Measurements from ENCODE around the gene LUZP2. TPM values are rescaled to one million over a fixed set of nuclear protein-coding genes. Genes with fewer than 3 reads are reported as not detected.

Gene LUZP2
- total RNA-seq, 2 donors from 2014 or later: 0.28 to 1.0 TPM

DNA sequence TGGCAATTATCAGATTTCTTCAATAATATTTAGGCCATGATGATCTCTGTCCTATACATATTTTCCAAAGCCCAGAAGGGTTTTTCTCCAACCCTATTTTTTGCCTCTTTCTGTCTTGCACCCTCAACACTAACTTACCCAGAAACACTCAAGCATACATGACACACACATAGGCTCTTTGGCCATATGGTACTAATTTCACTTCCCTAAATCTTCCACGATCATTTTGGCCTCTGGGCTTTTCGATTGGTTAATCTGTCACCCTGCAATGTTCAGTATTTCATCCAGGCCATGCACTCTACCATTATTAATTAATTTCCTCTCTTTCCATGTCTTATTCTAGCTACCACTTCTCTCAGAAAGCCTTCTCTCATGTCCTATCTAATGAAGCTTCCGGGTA is 59.8 kb downstream of the LUZP2 start:
- no peak for DNase-seq (ENCODE audit: low spot score)
- intact Hi-C loops (cut with DNase I): no loop called here

DNA sequence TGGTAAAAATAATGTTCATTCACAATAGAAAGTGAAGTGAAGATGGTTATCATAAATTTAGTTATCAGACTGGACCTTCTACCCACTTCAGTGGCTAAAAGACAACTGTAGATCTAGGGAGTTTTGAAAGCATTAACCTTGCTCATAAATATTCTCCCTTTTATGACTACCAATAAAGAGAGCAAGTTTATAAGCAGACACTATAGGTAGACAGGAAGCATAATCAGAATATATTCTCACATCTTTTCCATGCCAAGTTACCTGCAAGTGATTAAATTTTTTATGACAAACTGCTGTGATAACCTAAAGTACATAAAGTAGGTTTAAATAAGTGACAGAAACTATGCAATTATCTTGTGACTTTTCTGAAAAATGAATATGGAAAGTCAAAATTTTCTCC is 62.5 kb downstream of the LUZP2 start:
- intact Hi-C loops (cut with DNase I): no loop called here
- DNase-seq (ENCODE audit: low spot score): no peak

DNA sequence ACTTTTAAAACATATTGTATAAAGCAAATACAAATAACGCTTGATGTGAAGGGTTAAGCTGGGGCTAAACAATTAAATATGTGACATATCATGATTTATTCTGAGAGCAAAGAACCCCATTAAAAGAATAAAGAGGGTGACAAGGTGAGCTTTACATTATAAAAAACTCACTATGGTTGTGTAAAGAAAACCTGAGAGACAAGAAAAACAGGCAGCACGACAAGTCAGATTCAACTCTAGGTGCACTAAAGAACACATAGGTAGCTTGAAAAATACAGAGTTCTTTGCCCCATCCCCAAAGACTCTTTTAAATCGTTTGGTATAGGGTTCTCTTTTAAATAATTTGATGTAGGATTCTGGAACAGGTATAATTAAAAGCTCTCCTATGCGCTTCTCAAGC is 63.5 kb downstream of the LUZP2 start:
- intact Hi-C loops (cut with DNase I): no loop called here
- DNase-seq (ENCODE audit: low spot score): no peak

DNA sequence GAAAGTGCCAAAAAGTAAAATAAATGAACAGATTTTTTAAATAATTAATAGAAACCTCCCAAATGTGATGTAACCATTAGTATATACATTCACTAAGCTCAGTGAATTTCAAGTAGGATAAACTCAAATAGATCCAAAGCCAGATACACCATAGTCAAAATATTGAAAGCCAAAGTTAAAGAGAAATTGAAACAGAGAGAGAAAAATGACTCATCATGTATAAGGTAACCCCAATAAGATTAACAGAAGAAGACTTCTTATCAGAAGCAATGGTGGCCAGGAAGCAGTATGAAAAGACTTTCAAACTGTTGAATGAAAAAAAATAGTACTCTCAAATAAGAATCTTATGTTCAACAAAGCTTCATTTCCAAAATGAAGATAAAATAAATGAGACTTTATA is 70.5 kb downstream of the LUZP2 start:
- intact Hi-C loops (cut with DNase I): no loop called here
- DNase-seq (ENCODE audit: low spot score): no peak

- intact Hi-C loops (cut with DNase I): no loop called here
- DNase-seq (ENCODE audit: low spot score): no peak
Measured at GRCh38 chr11:24572376-24572775, 75.5 kb downstream of the LUZP2 start.

DNA sequence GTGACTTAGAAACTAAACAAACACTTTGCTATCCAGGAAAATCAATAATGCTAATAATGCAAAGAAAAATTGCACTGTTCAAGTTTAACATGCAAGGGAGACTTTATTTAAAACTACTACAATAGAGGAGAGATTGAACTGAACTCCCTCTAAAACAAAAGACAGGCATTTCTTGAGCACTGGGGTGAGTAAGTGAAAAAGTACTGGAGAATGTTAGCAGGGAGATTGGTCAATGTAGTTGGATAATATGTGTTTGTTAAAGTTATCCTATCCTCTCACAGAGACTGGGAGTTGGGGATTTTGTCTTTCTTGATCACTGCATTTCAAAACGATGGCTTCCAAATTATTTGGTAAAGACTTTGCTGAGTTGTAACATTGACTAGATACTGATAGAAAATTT is 77.6 kb downstream of the LUZP2 start:
- intact Hi-C loops (cut with DNase I): no loop called here
- DNase-seq (ENCODE audit: low spot score): no peak

DNA sequence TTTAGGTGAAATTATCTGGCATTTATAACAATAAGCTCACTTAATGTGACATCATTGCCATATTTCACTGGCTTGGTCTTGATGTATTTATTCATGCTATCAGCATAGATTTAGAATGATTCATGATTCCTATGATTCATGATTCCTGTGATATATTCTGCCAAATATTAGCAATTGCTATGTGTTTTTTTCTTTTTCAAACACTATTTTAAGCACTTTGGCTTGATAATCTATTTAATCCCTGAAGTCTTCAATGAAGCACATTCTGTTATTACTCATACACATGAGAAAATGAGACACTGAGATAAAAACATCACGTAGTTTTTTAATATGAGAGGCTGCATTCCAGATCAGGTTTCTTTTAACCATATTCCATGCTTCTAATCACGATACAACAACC is 78.5 kb downstream of the LUZP2 start:
- no peak for DNase-seq (ENCODE audit: low spot score)
- intact Hi-C loops (cut with DNase I): no loop called here

- no peak for DNase-seq (ENCODE audit: low spot score)
- intact Hi-C loops (cut with DNase I): no loop called here
Measured at GRCh38 chr11:24585192-24585591, 88.3 kb downstream of the LUZP2 start.

DNA sequence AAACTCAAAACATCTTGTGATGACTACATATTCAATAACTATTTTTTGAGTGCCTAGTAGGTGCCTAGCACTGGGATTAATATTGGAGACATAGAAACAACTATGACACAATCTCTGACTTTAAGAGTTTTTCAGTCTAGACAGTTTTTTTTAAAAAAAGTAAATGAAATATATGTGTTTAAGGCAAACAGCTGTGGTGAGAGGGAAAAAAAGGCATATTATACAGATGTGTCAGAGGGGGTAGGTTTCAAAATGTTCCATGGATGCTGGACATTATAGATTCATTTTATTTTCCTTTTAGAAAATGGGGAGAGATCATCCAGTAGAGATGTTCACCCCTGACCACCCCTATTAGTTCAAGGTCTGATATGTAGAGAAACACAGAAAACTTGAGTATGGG is 90.8 kb downstream of the LUZP2 start:
- intact Hi-C loops (cut with DNase I): no loop called here
- no peak for DNase-seq (ENCODE audit: low spot score)

GRCh38 chr11:24588081-24588480 is 91.2 kb downstream of the LUZP2 start:
- intact Hi-C loops (cut with DNase I): no loop called here
- no peak for DNase-seq (ENCODE audit: low spot score)

- no peak for DNase-seq (ENCODE audit: low spot score)
- intact Hi-C loops (cut with DNase I): no loop called here
Measured at GRCh38 chr11:24589064-24589463, 92.2 kb downstream of the LUZP2 start.

DNA sequence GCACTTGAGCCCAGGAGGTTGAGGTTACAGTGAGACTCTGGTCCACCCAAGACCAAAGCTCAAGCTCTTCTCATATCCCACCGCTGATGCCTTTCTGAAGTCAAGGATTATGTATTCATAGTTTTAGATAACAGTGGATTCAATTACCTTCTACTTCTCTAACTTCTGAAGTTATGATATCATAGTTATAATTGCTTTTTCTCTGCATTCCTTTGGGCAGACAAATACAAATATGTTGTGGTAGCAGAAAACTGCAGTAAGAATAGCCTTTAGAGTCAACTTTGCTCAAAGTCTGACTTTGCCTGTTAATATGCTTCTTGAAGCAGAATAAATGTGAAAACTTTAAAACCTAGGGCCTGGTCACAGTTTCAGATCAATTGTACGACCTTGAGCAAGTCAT is 94.4 kb downstream of the LUZP2 start:
- intact Hi-C loops (cut with DNase I): no loop called here

GRCh38 chr11:24592360-24592759 is 95.5 kb downstream of the LUZP2 start:
- DNase-seq (ENCODE audit: low spot score): no peak
- intact Hi-C loops (cut with DNase I): no loop called here

More for the DNA sequence above, 94.4 kb downstream of the LUZP2 start:
- DNase-seq (ENCODE audit: low spot score): no peak

DNA sequence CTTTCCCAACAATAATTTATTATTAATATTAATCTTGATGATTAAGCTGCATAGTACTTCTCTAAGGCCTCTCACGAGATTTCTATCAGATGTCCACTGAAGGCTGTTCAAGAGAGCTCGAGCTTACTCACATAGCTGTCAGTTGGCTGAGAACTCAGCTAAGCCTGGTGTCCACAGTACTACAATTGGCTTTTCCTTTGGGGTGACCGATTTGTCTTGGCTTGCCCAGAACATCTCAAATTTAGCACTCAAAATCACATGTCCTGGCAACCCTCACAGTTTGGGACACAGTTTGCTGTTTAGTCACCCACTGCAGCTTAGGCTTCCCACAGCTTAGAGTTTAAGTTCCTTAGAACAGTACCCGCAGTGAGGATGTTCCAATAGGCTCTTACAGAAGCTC is 96.5 kb downstream of the LUZP2 start:
- intact Hi-C loops (cut with DNase I): no loop called here
- no peak for DNase-seq (ENCODE audit: low spot score)

- intact Hi-C loops (cut with DNase I): no loop called here
- no peak for DNase-seq (ENCODE audit: low spot score)
Measured at GRCh38 chr11:24594401-24594800, 97.5 kb downstream of the LUZP2 start.

DNA sequence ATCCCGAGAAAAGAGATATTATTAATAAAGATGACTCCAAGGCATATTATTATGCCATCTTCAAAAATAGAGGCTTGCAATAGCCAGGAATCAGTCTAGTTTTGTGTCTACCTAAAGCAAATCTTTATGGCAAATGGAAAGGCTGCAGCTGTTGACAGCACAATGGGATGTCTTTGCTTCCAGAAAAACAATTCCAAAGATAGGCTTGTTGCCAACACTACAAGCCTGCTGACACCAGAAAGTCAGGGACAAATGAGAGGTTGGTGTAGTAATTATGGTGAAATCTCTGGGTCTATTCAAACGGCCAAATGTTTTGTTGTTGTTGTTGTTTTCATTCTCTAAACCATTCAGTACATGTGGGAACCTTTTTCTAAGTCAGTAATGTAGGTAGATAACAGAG is 101.8 kb downstream of the LUZP2 start:
- DNase-seq (ENCODE audit: low spot score): no peak
- intact Hi-C loops (cut with DNase I): no loop called here

- intact Hi-C loops (cut with DNase I): no loop called here
- no peak for DNase-seq (ENCODE audit: low spot score)
Measured at GRCh38 chr11:24609192-24610119, 112.6 kb downstream of the LUZP2 start.

DNA sequence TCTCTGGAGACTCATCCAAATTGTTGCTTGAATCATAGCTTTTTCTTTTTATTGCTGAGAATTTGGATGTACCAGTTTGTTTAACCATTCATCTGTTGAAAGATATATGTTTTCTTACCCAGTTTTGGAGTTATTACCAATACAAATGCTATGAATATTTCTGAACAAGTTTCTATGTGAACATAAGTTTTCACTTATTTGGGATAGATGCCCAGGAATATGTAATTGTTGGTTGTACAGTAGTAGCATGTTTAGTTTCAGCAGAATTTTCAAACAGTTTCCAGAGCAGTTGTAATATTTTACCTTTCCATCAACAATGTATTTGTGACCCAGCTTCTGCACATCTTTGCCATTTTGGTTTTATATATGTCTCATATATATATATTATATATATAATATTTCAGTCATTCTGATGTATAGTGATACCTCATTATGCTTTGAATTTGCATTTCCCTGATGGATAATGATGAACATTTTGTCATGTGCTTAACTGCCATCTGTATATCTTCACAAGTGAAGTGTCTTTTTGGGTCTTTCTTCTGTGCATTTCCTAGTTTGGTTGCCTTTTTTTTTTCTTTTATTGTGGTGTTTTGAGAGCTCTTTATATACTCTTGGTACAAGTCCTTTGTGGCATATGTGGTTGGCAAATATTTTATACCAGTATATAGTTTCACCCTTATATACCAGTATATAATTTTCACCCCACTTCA is 118.8 kb downstream of the LUZP2 start:
- DNase-seq (ENCODE audit: low spot score): no peak
- intact Hi-C loops (cut with DNase I): no loop called here

DNA sequence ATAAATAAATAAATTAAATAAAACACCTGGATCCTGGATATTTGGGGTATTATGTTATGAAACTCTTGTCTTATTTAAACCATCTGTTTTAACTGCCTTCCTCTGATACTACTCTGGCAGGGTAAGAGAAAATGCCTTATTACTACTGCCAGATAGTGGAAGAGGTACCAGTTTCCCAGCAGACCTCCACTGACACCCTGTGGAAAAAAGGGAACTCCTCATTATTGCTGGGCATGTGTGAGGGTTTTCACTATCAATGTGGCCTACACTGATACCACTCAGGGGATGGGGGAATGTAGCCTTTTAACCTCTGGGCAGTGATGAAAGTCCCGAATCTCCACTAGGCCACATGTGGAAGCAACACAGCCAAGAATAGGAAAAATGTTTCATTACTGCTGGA is 121.0 kb downstream of the LUZP2 start:
- intact Hi-C loops (cut with DNase I): no loop called here

DNA sequence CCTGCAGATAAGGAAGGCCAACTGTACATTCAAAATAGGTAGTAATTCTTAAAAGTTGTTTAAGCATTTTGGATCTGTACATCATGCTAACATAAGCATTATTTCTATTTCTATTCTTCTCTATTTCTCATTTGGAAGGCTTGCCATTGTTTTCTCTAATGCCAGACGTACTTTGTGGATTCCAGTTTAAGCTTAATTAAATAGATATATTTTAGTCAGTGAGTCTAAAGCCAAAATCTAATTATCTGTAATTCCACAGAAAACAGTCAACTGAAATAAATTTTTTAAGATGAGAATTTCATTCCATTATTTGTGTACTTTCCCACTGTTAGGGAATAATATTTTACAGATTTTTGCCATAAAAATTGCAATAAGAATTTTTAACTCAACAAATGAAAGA is 123.0 kb downstream of the LUZP2 start:
- intact Hi-C loops (cut with DNase I): no loop called here

More for the DNA sequence above, 121.0 kb downstream of the LUZP2 start:
- DNase-seq (ENCODE audit: low spot score): no peak

GRCh38 chr11:24622262-24622661 is 125.4 kb downstream of the LUZP2 start:
- intact Hi-C loops (cut with DNase I): no loop called here
- DNase-seq (ENCODE audit: low spot score): no peak

More for the DNA sequence above, 123.0 kb downstream of the LUZP2 start:
- no peak for DNase-seq (ENCODE audit: low spot score)
